ENCODE data around the gene MAPK1. TPM values are rescaled to one million over a fixed set of nuclear protein-coding genes. Genes with fewer than 3 reads are reported as not detected.

The MAPK1 gene
- total and polyA plus RNA-seq, 4 donors: 16.3 to 154 (median 54.3) TPM

DNA sequence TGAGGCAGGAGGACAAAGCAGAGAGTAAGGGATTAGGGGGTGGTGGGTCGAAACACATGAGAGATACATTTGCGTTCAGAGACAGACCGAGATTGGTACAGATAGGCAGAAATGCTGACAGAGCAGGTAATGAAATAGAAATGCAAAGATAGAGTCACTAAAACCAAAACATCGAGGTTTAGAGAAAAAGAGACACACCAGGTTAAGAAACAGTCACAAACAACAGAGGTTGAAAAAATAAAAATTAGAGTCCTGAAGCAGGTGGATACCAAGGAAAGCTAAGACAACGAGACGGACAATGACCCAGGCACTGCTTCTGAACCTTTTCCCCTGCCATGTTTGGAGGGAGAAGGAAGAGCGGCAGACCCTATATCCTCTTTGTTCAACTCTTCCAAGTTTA is 1.2 kb upstream of the MAPK1 start:
- no peak overlapping the region for H3K9ac ChIP-seq (ENCODE audit: insufficient read depth in 1 of 2, low read length in 2 of 2)
- peaks cover 0 to 19% (median 9%) of the 10 kb centered on the region in 5 donors for H3K4me1 ChIP-seq (ENCODE audit: control insufficient read depth in 5 of 5, insufficient read depth in 5 of 5, low read length in 5 of 5)
- no peak for DNase-seq
- no peaks in the 10 kb centered on the region for H3K36me3 ChIP-seq (ENCODE audit: control insufficient read depth in 4 of 4, insufficient read depth in 4 of 4, low read length in 4 of 4)
- no peaks in the 10 kb centered on the region for H3K9me3 ChIP-seq (ENCODE audit: control insufficient read depth in 4 of 4, insufficient read depth in 3 of 4, low read length in 3 of 4)
- WGBS, 2 donors: 97 to 98% methylated on average over 7 of the region's 7 CpGs
- no peak overlapping the region for H3K4me3 ChIP-seq
- no peak for TF ChIP-seq CTCF (IDR thresholded peaks at IDR 0.05; ENCODE audit: control extremely low read depth, extremely low read depth)
- H3K27ac ChIP-seq (ENCODE audit: low read depth in 1 of 2, low read length in 1 of 2): no peak overlapping the region
- H3K27me3 ChIP-seq (ENCODE audit: control insufficient read depth in 3 of 3, insufficient read depth in 3 of 3, low read length in 2 of 3): no peaks in the 10 kb centered on the region
- ATAC-seq (ENCODE audit: insufficient read depth, low FRiP score): no peak

GRCh38 chr22:21866833-21867527 is 465 bp downstream of the MAPK1 start:
- peaks cover 0 to 20% (median 9%) of the 10 kb centered on the region in 5 donors for H3K4me1 ChIP-seq (ENCODE audit: control insufficient read depth in 5 of 5, insufficient read depth in 5 of 5, low read length in 5 of 5)
- peak overlapping the region; percentile 45 to 77 for H3K9ac ChIP-seq (ENCODE audit: insufficient read depth in 1 of 2, low read length in 2 of 2)
- ATAC-seq (ENCODE audit: insufficient read depth, low FRiP score) (peak; percentile 42), DNase-seq (peak in 2 of 3 donors; percentile 24 to 27)
- H3K9me3 ChIP-seq (ENCODE audit: control insufficient read depth in 4 of 4, insufficient read depth in 3 of 4, low read length in 3 of 4): no peaks in the 10 kb centered on the region
- H3K27me3 ChIP-seq (ENCODE audit: control insufficient read depth in 3 of 3, insufficient read depth in 3 of 3, low read length in 2 of 3): no peaks in the 10 kb centered on the region
- peak overlapping the region; percentile 60 for H3K4me3 ChIP-seq
- no peak for TF ChIP-seq CTCF (IDR thresholded peaks at IDR 0.05; ENCODE audit: control extremely low read depth, extremely low read depth)
- 0% methylated on average over 68 to 91 of the region's 91 CpGs for WGBS, 2 donors
- peak overlapping the region; percentile 89 to 94 for H3K27ac ChIP-seq (ENCODE audit: low read depth in 1 of 2, low read length in 1 of 2)
- no peaks in the 10 kb centered on the region for H3K36me3 ChIP-seq (ENCODE audit: control insufficient read depth in 4 of 4, insufficient read depth in 4 of 4, low read length in 4 of 4)

DNA sequence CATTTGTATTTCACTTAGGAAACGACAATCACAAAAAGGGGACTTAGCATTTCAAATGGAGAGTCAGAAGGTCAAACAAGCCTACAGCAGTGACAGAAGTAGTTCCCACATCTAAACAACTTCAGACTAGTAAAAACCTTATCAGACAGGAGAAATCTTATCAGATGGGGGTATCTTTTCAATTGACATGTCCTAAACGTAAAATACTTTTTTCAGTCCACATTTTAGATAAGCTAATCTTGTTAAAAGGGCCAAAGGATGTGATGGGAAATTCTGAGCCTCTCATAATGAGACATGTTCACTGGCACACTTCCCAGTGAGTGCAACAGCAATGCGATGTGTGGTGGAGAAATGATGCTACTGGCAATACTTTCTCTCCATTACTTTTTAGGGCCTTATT is 2.4 kb downstream of the MAPK1 start:
- Histone ChIP-seq H3K27me3 (ENCODE audit: control insufficient read depth in 3 of 3, insufficient read depth in 3 of 3, low read length in 2 of 3) (no peaks in the 10 kb centered on the region), H3K4me3 (no peak overlapping the region), H3K9ac (ENCODE audit: insufficient read depth in 1 of 2, low read length in 2 of 2) (no peak overlapping the region), H3K4me1 (ENCODE audit: control insufficient read depth in 5 of 5, insufficient read depth in 5 of 5, low read length in 5 of 5) (peaks cover 0 to 30% (median 9%) of the 10 kb centered on the region in 5 donors), H3K27ac (ENCODE audit: low read depth in 1 of 2, low read length in 1 of 2) (no peak overlapping the region), H3K36me3 (ENCODE audit: control insufficient read depth in 4 of 4, insufficient read depth in 4 of 4, low read length in 4 of 4) (no peaks in the 10 kb centered on the region), H3K9me3 (ENCODE audit: control insufficient read depth in 4 of 4, insufficient read depth in 3 of 4, low read length in 3 of 4) (no peaks in the 10 kb centered on the region)
- ATAC-seq (ENCODE audit: insufficient read depth, low FRiP score): no peak
- WGBS, 2 donors: 21 to 32% methylated on average over 3 of the region's 3 CpGs
- TF ChIP-seq CTCF (IDR thresholded peaks at IDR 0.05; ENCODE audit: control extremely low read depth, extremely low read depth): no peak
- peak; percentile 62 to 92 (median 85) for DNase-seq

Measured in lung (tissue), 12 donors.